ENCODE data around the gene RNF214.

- TF ChIP-seq CREB5 (CRISPR knock-in tag; IDR thresholded peaks at IDR 0.05; ENCODE audit: low read depth) (no peak), ARNTL (CRISPR knock-in tag; IDR thresholded peaks at IDR 0.05; ENCODE audit: borderline replicate concordance, low read depth) (no peak), OSR1 (CRISPR knock-in tag; IDR thresholded peaks at IDR 0.05) (no peak), CSRNP3 (CRISPR knock-in tag; IDR thresholded peaks at IDR 0.05) (no peak), ZNF8 (CRISPR knock-in tag; IDR thresholded peaks at IDR 0.05) (no peak), ZNF70 (CRISPR knock-in tag; IDR thresholded peaks at IDR 0.05) (no peak), CSDC2 (CRISPR knock-in tag; IDR thresholded peaks at IDR 0.05) (no peak), ZC3H10 (CRISPR knock-in tag; IDR thresholded peaks at IDR 0.05) (no peak), TCF4 (CRISPR knock-in tag; IDR thresholded peaks at IDR 0.05; ENCODE audit: borderline replicate concordance) (no peak), RARB (CRISPR knock-in tag; IDR thresholded peaks at IDR 0.05) (no peak), ZFP30 (CRISPR knock-in tag; IDR thresholded peaks at IDR 0.05) (no peak), TOX (CRISPR knock-in tag; IDR thresholded peaks at IDR 0.05; ENCODE audit: borderline replicate concordance) (no peak)
- TF ChIP-seq, protein P1, sequence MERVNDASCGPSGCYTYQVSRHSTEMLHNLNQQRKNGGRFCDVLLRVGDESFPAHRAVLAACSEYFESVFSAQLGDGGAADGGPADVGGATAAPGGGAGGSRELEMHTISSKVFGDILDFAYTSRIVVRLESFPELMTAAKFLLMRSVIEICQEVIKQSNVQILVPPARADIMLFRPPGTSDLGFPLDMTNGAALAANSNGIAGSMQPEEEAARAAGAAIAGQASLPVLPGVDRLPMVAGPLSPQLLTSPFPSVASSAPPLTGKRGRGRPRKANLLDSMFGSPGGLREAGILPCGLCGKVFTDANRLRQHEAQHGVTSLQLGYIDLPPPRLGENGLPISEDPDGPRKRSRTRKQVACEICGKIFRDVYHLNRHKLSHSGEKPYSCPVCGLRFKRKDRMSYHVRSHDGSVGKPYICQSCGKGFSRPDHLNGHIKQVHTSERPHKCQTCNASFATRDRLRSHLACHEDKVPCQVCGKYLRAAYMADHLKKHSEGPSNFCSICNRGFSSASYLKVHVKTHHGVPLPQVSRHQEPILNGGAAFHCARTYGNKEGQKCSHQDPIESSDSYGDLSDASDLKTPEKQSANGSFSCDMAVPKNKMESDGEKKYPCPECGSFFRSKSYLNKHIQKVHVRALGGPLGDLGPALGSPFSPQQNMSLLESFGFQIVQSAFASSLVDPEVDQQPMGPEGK (CRISPR knock-in tag; IDR thresholded peaks at IDR 0.05; ENCODE audit: borderline replicate concordance): no peak
- TF ChIP-seq, protein P2, sequence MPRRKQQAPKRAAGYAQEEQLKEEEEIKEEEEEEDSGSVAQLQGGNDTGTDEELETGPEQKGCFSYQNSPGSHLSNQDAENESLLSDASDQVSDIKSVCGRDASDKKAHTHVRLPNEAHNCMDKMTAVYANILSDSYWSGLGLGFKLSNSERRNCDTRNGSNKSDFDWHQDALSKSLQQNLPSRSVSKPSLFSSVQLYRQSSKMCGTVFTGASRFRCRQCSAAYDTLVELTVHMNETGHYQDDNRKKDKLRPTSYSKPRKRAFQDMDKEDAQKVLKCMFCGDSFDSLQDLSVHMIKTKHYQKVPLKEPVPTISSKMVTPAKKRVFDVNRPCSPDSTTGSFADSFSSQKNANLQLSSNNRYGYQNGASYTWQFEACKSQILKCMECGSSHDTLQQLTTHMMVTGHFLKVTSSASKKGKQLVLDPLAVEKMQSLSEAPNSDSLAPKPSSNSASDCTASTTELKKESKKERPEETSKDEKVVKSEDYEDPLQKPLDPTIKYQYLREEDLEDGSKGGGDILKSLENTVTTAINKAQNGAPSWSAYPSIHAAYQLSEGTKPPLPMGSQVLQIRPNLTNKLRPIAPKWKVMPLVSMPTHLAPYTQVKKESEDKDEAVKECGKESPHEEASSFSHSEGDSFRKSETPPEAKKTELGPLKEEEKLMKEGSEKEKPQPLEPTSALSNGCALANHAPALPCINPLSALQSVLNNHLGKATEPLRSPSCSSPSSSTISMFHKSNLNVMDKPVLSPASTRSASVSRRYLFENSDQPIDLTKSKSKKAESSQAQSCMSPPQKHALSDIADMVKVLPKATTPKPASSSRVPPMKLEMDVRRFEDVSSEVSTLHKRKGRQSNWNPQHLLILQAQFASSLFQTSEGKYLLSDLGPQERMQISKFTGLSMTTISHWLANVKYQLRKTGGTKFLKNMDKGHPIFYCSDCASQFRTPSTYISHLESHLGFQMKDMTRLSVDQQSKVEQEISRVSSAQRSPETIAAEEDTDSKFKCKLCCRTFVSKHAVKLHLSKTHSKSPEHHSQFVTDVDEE (CRISPR knock-in tag; IDR thresholded peaks at IDR 0.05): no peak
Measured at GRCh38 chr11:117217141-117218084, 15.1 kb upstream of the RNF214 start.

Data from SK-N-SH treated with all-trans-retinoic acid at 6 μM for 48 hours (cell line).